ENCODE data around the gene MPZ.

DNA sequence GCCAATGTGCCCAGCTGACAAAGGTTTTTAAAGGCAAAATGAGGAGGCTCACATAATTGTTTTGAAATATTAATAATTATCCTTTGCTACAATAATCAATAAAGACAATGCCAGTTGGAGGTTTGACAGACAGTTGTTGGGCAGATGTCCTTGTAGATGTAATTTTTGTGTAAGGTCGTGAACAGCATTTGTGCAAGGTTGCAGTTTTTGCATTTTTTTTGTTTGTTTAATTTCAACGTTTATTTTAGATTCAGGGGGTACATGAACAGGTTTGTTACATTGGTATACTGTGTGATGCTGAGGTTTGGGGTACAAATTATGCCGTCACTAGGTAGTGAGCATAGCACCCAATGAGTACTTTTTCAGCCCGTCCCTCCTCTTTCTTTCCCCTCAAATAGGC lies 9.3 kb downstream of the MPZ start:
- TF ChIP-seq TAF1 (IDR thresholded peaks at IDR 0.05; ENCODE audit: low read depth) = no peak
- TF ChIP-seq, protein P1, sequence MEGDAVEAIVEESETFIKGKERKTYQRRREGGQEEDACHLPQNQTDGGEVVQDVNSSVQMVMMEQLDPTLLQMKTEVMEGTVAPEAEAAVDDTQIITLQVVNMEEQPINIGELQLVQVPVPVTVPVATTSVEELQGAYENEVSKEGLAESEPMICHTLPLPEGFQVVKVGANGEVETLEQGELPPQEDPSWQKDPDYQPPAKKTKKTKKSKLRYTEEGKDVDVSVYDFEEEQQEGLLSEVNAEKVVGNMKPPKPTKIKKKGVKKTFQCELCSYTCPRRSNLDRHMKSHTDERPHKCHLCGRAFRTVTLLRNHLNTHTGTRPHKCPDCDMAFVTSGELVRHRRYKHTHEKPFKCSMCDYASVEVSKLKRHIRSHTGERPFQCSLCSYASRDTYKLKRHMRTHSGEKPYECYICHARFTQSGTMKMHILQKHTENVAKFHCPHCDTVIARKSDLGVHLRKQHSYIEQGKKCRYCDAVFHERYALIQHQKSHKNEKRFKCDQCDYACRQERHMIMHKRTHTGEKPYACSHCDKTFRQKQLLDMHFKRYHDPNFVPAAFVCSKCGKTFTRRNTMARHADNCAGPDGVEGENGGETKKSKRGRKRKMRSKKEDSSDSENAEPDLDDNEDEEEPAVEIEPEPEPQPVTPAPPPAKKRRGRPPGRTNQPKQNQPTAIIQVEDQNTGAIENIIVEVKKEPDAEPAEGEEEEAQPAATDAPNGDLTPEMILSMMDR (IDR thresholded peaks at IDR 0.05; ENCODE audit: poor library complexity, severe bottlenecking) = no peak
